GM12878 (cell line): Measurements from ENCODE around the gene CDK5R1. TPM values are rescaled to one million over a fixed set of nuclear protein-coding genes. Genes with fewer than 3 reads are reported as not detected.

ENCODE experiments used
- ATAC-seq: fragments of 200-7000 bp; cut with Tn5 transposase; 3 replicates; pipeline ENCODE4 v1.9.1; 2020; ENCODE audit warnings: mild to moderate bottlenecking, moderate library complexity
- BruUV-seq: library from RNA; stranded (reverse); fragments of 400-500 nt; replicated peaks from 2 replicates; lab custom pipeline; 2021; lab: Mats Ljungman, UMichigan
- CTCF ChIA-PET: fragments of 300-600 bp; sonication (Branson Sonifier 250); formaldehyde crosslinking; extraction: SDS; loops from one replicate; lab custom pipeline; 2021; ENCODE audit warnings: inconsistent platforms; lab: Yijun Ruan, JAX
- POLR2A ChIA-PET: fragments of 350-600 bp; formaldehyde crosslinking; extraction: SDS; loops from one replicate; lab custom pipeline; 2021; ENCODE audit warnings: inconsistent platforms; lab: Charles Lee
- RAD21 ChIA-PET: fragments of 300-600 bp; sonication (Branson Sonifier 250); formaldehyde crosslinking; loops from one replicate; lab custom pipeline; 2023; ENCODE audit warnings: antibody characterized with exemption; ENCODE audit not compliant: unreplicated experiment; lab: Charles Lee
- SMC1A ChIA-PET: fragments of 300-600 bp; sonication (Branson Sonifier 250); formaldehyde crosslinking; loops from one replicate; lab custom pipeline; 2023; ENCODE audit not compliant: unreplicated experiment, uncharacterized antibody; lab: Charles Lee
- DNase-seq: peaks from one replicate; pipeline ENCODE4 v3.0.0-alpha.2; 2011; ENCODE audit warnings: low read depth, low spot score
- FAIRE-seq: peaks from 3 replicates; lab custom pipeline; 2011; peaks lifted over from hg19 to GRCh38; lab: Jason Lieb, UNC
- H2AFZ ChIP-seq: 2 replicates; pipeline ENCODE4 v1.6.0; 2011; ENCODE audit warnings: low read depth, low read length, control low read depth; ENCODE audit not compliant: control insufficient read depth
- H3K27ac ChIP-seq: 2 replicates; pipeline ENCODE4 v1.5.1; 2011; ENCODE audit warnings: control low read depth; ENCODE audit not compliant: control insufficient read depth, insufficient read depth
- H3K27me3 ChIP-seq, 2 experiments: replicated peaks in 1 of 2; 2 replicates each; pipeline versions ENCODE4 v1.6.0 to v1.6.1; 2011; ENCODE audit warnings: low read length in 1 of 2; ENCODE audit not compliant: control insufficient read depth in 2 of 2, insufficient read depth in 2 of 2
- H3K36me3 ChIP-seq, 2 experiments: 2 replicates each; pipeline ENCODE4 v1.5.1; 2011; ENCODE audit warnings: low read length in 1 of 2; ENCODE audit not compliant: control insufficient read depth in 2 of 2, insufficient read depth in 2 of 2
- H3K4me1 ChIP-seq: 2 replicates; pipeline ENCODE4 v1.6.1; 2011; ENCODE audit warnings: mild to moderate bottlenecking, low read length, moderate library complexity, mixed read lengths; ENCODE audit not compliant: control insufficient read depth, insufficient read depth
- H3K4me2 ChIP-seq: 2 replicates; pipeline ENCODE4 v1.6.0; 2011; ENCODE audit warnings: control low read depth; ENCODE audit not compliant: control insufficient read depth, insufficient read depth
- H3K4me3 ChIP-seq: fragments of 200-600 bp; sonication (generic); 2 replicates; pipeline ENCODE4 v1.5.1; 2016
- H3K79me2 ChIP-seq: 2 replicates; pipeline ENCODE4 v1.6.0; 2011; ENCODE audit warnings: low read length; ENCODE audit not compliant: control insufficient read depth, insufficient read depth
- H3K9ac ChIP-seq: 2 replicates; pipeline ENCODE4 v1.8.0; 2011; ENCODE audit warnings: low read length, control low read depth, mixed read lengths; ENCODE audit not compliant: control insufficient read depth, insufficient read depth
- H3K9me3 ChIP-seq: replicated peaks from 3 replicates; pipeline ENCODE4 v1.5.1; 2011; ENCODE audit warnings: mild to moderate bottlenecking, low read length; ENCODE audit not compliant: control insufficient read depth, insufficient read depth
- H4K20me1 ChIP-seq: 2 replicates; pipeline ENCODE4 v1.6.0; 2011; ENCODE audit not compliant: control insufficient read depth, insufficient read depth
- BRCA1 ChIP-seq: IDR thresholded peaks from 2 replicates; pipeline ENCODE4 v1.6.1; 2011; ENCODE audit warnings: low read depth, low read length, improper control_type of control experiment
- ESRRA ChIP-seq: IDR thresholded peaks from 2 replicates; pipeline ENCODE4 v1.6.1; 2012; ENCODE audit warnings: mild to moderate bottlenecking, low read length, improper control_type of control experiment
- IKZF2 ChIP-seq, 2 experiments: fragments of 450-650 bp; IDR thresholded peaks; 2 replicates each; pipeline ENCODE4 v1.6.1; 2017; ENCODE audit warnings: mild to moderate bottlenecking in 2 of 2, moderate library complexity in 2 of 2
- KLF5 ChIP-seq: fragments of 450-650 bp; IDR thresholded peaks from 2 replicates; pipeline ENCODE4 v1.6.1; 2014; ENCODE audit warnings: mild to moderate bottlenecking; ENCODE audit not compliant: partially characterized antibody
- MXI1 ChIP-seq: fragments of 150-350 bp; IDR thresholded peaks from 2 replicates; pipeline ENCODE4 v1.6.1; 2011; ENCODE audit warnings: low read depth, mild to moderate bottlenecking, inconsistent platforms, low read length, improper control_type of control experiment
- NBN ChIP-seq: fragments of 450-650 bp; IDR thresholded peaks from 2 replicates; pipeline ENCODE4 v1.6.1; 2016
- PAX8 ChIP-seq: fragments of 450-650 bp; IDR thresholded peaks from 2 replicates; pipeline ENCODE4 v1.6.1; 2017; ENCODE audit warnings: mild to moderate bottlenecking, moderate library complexity
- RBBP5 ChIP-seq: fragments of 200-600 bp; sonication (generic); conservative IDR thresholded peaks from 2 replicates; pipeline ENCODE4 v1.6.1; 2016
- STAT1 ChIP-seq: fragments of 450-650 bp; conservative IDR thresholded peaks from 2 replicates; pipeline ENCODE4 v1.6.1; 2014; ENCODE audit warnings: antibody characterized with exemption, mild to moderate bottlenecking
- YBX1 ChIP-seq: fragments of 450-650 bp; IDR thresholded peaks from 2 replicates; pipeline ENCODE4 v1.6.1; 2016; ENCODE audit warnings: antibody characterized with exemption
- WGBS: methylation state at CpG from one replicate; pipeline ENCODE4 v1.1.6; 2016; ENCODE audit warnings: low lambda C conversion rate; ENCODE audit not compliant: insufficient replicate concordance, insufficient coverage; ENCODE audit errors: missing lambda C conversion rate; 5-methylcytosine and 5-hydroxymethylcytosine counted together
- in situ Hi-C: fragments of 300-500 bp; cut with MboI; formaldehyde crosslinking; loops from 9 replicates; pipeline ENCODE4 v1.14.3; 2018; ENCODE audit warnings: mixed read lengths
- intact Hi-C: fragments of 100-400 bp; cut with micrococcal nuclease; formaldehyde crosslinking; loops from one replicate; pipeline ENCODE4 v1.14.2; 2022; ENCODE audit not compliant: unreplicated experiment
- polyA plus RNA-seq, 11 experiments: library from polyadenylated mRNA; depleted of rRNA in 4 of 11; unstranded in 6 of 11; stranded (reverse) in 5 of 11; fragments of >200 nt; fragmentation: Nextera tagmentation in 4 of 11; fragmentation: Illumina TruSeq in 1 of 11; extraction: Ambion mirVana in 4 of 11; extraction: Trizol in 1 of 11; gene quantifications; 1 replicate in 1 of 11; 2 replicates in 10 of 11; pipeline versions ENCODE4 v1.2.1 to v1.2.3, GENCODE V29; 2011 to 2016; ENCODE audit warnings: inconsistent platforms in 2 of 11, missing spikeins in 2 of 11, low read depth in 1 of 11
- total RNA-seq, 4 experiments: library from RNA; depleted of rRNA in 3 of 4; stranded (reverse); fragments of >200 nt in 3 of 4; fragmentation: Illumina TruSeq in 1 of 4; extraction: Trizol in 1 of 4; gene quantifications; 2 replicates each; pipeline versions ENCODE4 v1.2.1 to v1.2.3, GENCODE V29; 2013 to 2021
- TF ChIP-seq, protein P1 (sequence below): fragments of 450-650 bp; IDR thresholded peaks from 2 replicates; pipeline ENCODE4 v1.6.1; 2016; ENCODE audit warnings: mild to moderate bottlenecking, moderate library complexity, borderline replicate concordance
- TF ChIP-seq, protein P2 (sequence below): IDR thresholded peaks from 2 replicates; pipeline ENCODE4 v1.6.1; 2012; ENCODE audit warnings: low read depth, low read length, improper control_type of control experiment
- TF ChIP-seq, protein P3 (sequence below): fragments of 450-650 bp; formaldehyde crosslinking; IDR thresholded peaks from 2 replicates; pipeline ENCODE4 v1.4.0; 2022; ENCODE audit warnings: mild to moderate bottlenecking, moderate library complexity

Gene CDK5R1
- total and polyA plus RNA-seq, 10 of the 15 experiments (the other 5 are each of a cell fraction or from before 2014, with no cell fraction given) = 1.1 to 28.3 (median 12.2) TPM

DNA sequence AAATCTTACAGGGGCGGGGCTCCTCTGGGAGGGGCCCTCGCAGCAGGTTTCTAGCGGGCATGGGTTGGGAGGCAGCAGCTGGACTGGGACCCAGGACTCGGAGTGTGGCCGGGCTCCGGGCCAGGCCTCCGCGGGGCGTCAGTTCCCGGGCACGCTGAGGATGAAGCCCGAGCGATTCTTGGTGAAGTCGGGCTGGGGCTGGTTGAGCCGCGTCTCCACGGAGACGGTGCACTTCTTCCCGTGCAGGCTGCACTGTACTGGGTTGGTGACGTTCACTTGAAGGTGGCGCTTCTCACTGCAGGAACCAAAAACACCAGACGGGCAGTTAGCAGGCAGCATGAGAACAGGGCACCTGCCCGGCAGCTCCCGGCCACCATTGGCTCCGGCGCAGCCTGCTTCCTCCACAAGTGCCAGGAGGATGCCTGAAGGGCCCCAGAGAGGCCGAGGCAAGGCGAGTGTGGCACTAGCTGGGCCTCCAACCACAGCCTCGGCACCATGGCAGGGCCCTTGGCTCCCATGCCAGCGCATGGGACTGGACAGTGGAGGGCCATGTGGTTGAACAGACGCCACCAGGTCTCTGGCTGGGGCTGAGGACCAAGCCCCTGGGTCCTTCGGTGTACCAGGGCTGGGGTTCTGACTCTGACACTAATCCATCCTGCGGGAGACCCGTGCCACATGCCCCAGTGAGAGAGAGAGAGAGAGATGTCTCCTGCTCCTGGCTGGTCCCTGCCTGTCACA, 8.0 kb downstream of the CDK5R1 start:
- H3K4me1 ChIP-seq = peaks cover 34% of the 10 kb centered on the region
- ChIA-PET POLR2A (interaction anchor here (0.6 to 12.5 kb wide), 5 partner anchors 17 to 108 kb away, joined by 4 to 308 read pairs (median 4); no protein-coding TSS in a partner anchor), RAD21 (interaction anchor here (16.4 kb wide), 1 partner anchor 24 kb away, joined by 543 read pairs; no protein-coding TSS in a partner anchor), SMC1A (interaction anchor here (0.8 to 1.8 kb wide), 7 partner anchors 11 to 64 kb away, joined by 3 to 11 read pairs (median 5); no protein-coding TSS in a partner anchor), CTCF (interaction anchor here (0.7 to 1.1 kb wide), 2 partner anchors 17 to 28 kb away, joined by 3 read pairs; no protein-coding TSS in a partner anchor)
- no peak for FAIRE-seq
- no peak overlapping the region for H2AFZ ChIP-seq
- H3K4me2 ChIP-seq = no peak overlapping the region
- in situ Hi-C loops = no loop called here
- 89% methylated on average over 33 of the region's 34 CpGs for WGBS
- peaks cover 24% of the 10 kb centered on the region for H3K79me2 ChIP-seq
- no peak for DNase-seq
- intact Hi-C loops = no loop called here
- no peak overlapping the region for H3K9ac ChIP-seq
- no peaks in the 10 kb centered on the region for H3K27me3 ChIP-seq
- no peak overlapping the region for H3K27ac ChIP-seq
- no peaks in the 10 kb centered on the region for H3K9me3 ChIP-seq
- no peak for ATAC-seq
- H3K4me3 ChIP-seq = no peak overlapping the region
- BruUV-seq = no TSS peak
- no peaks in the 10 kb centered on the region for H4K20me1 ChIP-seq
- TF ChIP-seq PAX8 (no peak), BRCA1 (no peak), ESRRA (no peak), NBN (no peak), STAT1 (no peak), IKZF2 (IDR thresholded peaks at IDR 0.05) (no peak), RBBP5 (no peak), YBX1 (no peak), MXI1 (no peak), KLF5 (no peak)
- TF ChIP-seq, protein P1, sequence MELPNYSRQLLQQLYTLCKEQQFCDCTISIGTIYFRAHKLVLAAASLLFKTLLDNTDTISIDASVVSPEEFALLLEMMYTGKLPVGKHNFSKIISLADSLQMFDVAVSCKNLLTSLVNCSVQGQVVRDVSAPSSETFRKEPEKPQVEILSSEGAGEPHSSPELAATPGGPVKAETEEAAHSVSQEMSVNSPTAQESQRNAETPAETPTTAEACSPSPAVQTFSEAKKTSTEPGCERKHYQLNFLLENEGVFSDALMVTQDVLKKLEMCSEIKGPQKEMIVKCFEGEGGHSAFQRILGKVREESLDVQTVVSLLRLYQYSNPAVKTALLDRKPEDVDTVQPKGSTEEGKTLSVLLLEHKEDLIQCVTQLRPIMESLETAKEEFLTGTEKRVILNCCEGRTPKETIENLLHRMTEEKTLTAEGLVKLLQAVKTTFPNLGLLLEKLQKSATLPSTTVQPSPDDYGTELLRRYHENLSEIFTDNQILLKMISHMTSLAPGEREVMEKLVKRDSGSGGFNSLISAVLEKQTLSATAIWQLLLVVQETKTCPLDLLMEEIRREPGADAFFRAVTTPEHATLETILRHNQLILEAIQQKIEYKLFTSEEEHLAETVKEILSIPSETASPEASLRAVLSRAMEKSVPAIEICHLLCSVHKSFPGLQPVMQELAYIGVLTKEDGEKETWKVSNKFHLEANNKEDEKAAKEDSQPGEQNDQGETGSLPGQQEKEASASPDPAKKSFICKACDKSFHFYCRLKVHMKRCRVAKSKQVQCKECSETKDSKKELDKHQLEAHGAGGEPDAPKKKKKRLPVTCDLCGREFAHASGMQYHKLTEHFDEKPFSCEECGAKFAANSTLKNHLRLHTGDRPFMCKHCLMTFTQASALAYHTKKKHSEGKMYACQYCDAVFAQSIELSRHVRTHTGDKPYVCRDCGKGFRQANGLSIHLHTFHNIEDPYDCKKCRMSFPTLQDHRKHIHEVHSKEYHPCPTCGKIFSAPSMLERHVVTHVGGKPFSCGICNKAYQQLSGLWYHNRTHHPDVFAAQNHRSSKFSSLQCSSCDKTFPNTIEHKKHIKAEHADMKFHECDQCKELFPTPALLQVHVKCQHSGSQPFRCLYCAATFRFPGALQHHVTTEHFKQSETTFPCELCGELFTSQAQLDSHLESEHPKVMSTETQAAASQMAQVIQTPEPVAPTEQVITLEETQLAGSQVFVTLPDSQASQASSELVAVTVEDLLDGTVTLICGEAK = no peak
- TF ChIP-seq, protein P2, sequence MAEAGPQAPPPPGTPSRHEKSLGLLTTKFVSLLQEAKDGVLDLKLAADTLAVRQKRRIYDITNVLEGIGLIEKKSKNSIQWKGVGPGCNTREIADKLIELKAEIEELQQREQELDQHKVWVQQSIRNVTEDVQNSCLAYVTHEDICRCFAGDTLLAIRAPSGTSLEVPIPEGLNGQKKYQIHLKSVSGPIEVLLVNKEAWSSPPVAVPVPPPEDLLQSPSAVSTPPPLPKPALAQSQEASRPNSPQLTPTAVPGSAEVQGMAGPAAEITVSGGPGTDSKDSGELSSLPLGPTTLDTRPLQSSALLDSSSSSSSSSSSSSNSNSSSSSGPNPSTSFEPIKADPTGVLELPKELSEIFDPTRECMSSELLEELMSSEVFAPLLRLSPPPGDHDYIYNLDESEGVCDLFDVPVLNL = no peak
- TF ChIP-seq, protein P3, sequence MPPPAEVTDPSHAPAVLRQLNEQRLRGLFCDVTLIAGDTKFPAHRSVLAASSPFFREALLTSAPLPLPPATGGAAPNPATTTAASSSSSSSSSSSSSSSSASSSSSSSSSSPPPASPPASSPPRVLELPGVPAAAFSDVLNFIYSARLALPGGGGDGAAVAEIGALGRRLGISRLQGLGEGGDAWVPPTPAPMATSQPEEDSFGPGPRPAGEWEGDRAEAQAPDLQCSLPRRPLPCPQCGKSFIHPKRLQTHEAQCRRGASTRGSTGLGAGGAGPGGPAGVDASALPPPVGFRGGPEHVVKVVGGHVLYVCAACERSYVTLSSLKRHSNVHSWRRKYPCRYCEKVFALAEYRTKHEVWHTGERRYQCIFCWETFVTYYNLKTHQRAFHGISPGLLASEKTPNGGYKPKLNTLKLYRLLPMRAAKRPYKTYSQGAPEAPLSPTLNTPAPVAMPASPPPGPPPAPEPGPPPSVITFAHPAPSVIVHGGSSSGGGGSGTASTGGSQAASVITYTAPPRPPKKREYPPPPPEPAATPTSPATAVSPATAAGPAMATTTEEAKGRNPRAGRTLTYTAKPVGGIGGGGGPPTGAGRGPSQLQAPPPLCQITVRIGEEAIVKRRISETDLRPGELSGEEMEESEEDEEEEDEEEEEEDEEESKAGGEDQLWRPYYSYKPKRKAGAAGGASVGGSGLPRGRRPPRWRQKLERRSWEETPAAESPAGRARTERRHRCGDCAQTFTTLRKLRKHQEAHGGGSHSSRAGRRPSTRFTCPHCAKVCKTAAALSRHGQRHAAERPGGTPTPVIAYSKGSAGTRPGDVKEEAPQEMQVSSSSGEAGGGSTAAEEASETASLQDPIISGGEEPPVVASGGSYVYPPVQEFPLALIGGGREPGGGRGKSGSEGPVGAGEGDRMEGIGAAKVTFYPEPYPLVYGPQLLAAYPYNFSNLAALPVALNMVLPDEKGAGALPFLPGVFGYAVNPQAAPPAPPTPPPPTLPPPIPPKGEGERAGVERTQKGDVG (CRISPR knock-in tag) = no peak
- peaks cover 3 to 10% of the 10 kb centered on the region in 2 experiments; a peak in 3 of 4 replicates for H3K36me3 ChIP-seq
